Measurements from ENCODE around the gene GPSM3.
"Not testable (repeated sequence)": the region's sequence is repeated elsewhere in the genome, so short reads cannot be mapped to it uniquely, and the experiment has no call there.

DNA sequence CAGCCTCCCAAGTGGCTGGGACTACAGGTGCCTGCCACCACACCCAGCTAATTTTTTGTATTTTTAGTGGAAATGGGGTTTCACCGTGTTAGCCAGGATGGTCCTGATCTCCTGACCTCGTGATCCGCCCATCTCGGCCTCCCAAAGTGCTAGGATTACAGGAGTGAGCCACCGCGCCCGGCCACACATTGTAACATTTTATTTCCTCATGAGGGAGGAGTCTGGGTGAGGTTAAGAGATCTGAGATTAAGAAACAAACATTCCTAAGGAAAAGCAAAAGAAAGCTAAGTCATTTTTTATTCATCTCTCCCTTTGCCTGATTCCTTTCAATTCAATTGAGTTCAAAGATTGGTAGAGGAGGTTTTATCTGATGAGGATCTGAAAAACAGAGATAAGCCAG is 48.2 kb downstream of the GPSM3 start:
- TF ChIP-seq, protein P1, sequence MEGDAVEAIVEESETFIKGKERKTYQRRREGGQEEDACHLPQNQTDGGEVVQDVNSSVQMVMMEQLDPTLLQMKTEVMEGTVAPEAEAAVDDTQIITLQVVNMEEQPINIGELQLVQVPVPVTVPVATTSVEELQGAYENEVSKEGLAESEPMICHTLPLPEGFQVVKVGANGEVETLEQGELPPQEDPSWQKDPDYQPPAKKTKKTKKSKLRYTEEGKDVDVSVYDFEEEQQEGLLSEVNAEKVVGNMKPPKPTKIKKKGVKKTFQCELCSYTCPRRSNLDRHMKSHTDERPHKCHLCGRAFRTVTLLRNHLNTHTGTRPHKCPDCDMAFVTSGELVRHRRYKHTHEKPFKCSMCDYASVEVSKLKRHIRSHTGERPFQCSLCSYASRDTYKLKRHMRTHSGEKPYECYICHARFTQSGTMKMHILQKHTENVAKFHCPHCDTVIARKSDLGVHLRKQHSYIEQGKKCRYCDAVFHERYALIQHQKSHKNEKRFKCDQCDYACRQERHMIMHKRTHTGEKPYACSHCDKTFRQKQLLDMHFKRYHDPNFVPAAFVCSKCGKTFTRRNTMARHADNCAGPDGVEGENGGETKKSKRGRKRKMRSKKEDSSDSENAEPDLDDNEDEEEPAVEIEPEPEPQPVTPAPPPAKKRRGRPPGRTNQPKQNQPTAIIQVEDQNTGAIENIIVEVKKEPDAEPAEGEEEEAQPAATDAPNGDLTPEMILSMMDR (IDR thresholded peaks at IDR 0.05) = not testable (repeated sequence)
- TF ChIP-seq POLR2A, EP300 (IDR thresholded peaks at IDR 0.05): not testable (repeated sequence)

All from tibial nerve (tissue), 4 donors.